K562 (cell line): Measurements from ENCODE around the gene SUMO3. TPM values are rescaled to one million over a fixed set of nuclear protein-coding genes. Genes with fewer than 3 reads are reported as not detected.

ENCODE experiments used
- CCAR2 ChIP-seq: fragments of 200-400 bp; formaldehyde crosslinking; IDR thresholded peaks from 2 replicates; pipeline ENCODE4 v1.6.1; 2017; ENCODE audit warnings: mild to moderate bottlenecking, low read depth, low read length
- CTBP1 ChIP-seq: fragments of 450-650 bp; IDR thresholded peaks from 2 replicates; pipeline ENCODE4 v1.6.1; 2016; ENCODE audit warnings: borderline replicate concordance
- CXXC5 ChIP-seq: fragments of 250-450 bp; sonication (Bioruptor Pico); IDR thresholded peaks from 2 replicates; pipeline ENCODE4 v1.8.0; 2022; ENCODE audit warnings: inconsistent platforms, mild to moderate bottlenecking, moderate library complexity
- DPF2 ChIP-seq: fragments of 450-650 bp; IDR thresholded peaks from 2 replicates; pipeline ENCODE4 v1.6.1; 2016
- EP300 ChIP-seq: IDR thresholded peaks from 2 replicates; pipeline ENCODE4 v1.6.1; 2012; ENCODE audit warnings: low read length, improper control_type of control experiment
- ESRRA ChIP-seq: fragments of 450-650 bp; IDR thresholded peaks from 2 replicates; pipeline ENCODE4 v1.6.1; 2014; ENCODE audit warnings: low read depth, mild to moderate bottlenecking, moderate library complexity, borderline replicate concordance
- ETV1 ChIP-seq: fragments of 450-650 bp; conservative IDR thresholded peaks from 2 replicates; pipeline ENCODE4 v1.6.1; 2016; ENCODE audit warnings: missing genetic modification characterization, control low read depth, low read depth, missing compliant biosample characterization
- FOXA3 ChIP-seq, 2 experiments: fragments of 450-650 bp in 1 of 2; sonication (generic) in 1 of 2; formaldehyde crosslinking; IDR thresholded peaks in 1 of 2; conservative IDR thresholded peaks in 1 of 2; 2 replicates each; pipeline versions ENCODE4 v1.4.0 to v1.8.0; 2020 to 2022; ENCODE audit warnings: mild to moderate bottlenecking in 2 of 2, missing genetic modification reagents in 1 of 2
- KAT7 ChIP-seq: sonication (generic); formaldehyde crosslinking; IDR thresholded peaks from 2 replicates; pipeline ENCODE4 v1.8.0; 2022; ENCODE audit warnings: missing genetic modification reagents, mild to moderate bottlenecking, borderline replicate concordance
- LCOR ChIP-seq: sonication (generic); formaldehyde crosslinking; IDR thresholded peaks from 2 replicates; pipeline ENCODE4 v1.8.0; 2022; ENCODE audit warnings: mild to moderate bottlenecking, missing genetic modification reagents
- MYC ChIP-seq, 2 experiments: fragments of 250-450 bp in 1 of 2; sonication (Bioruptor Pico) in 1 of 2; IDR thresholded peaks; 2 replicates each; pipeline versions ENCODE4 v1.5.1 to v1.6.1; 2012 to 2021; ENCODE audit warnings: low read depth in 2 of 2, borderline replicate concordance in 1 of 2, improper control_type of control experiment in 1 of 2, low read length in 1 of 2, mild to moderate bottlenecking in 1 of 2, moderate library complexity in 1 of 2
- PHF8 ChIP-seq: fragments of 200-600 bp; sonication (generic); IDR thresholded peaks from 2 replicates; pipeline ENCODE4 v1.6.1; 2012; ENCODE audit warnings: mixed run types, mild to moderate bottlenecking, inconsistent platforms, low read length, moderate library complexity, borderline replicate concordance
- POLR2AphosphoS2 ChIP-seq: IDR thresholded peaks from 2 replicates; pipeline ENCODE4 v1.6.1; 2012; ENCODE audit warnings: low read length, improper control_type of control experiment
- RAD51 ChIP-seq: fragments of 450-650 bp; IDR thresholded peaks from 2 replicates; pipeline ENCODE4 v1.7.1; 2016; ENCODE audit warnings: low read depth, mild to moderate bottlenecking, borderline replicate concordance
- RBM39 ChIP-seq: fragments of 200-400 bp; formaldehyde crosslinking; optimal IDR thresholded peaks from 2 replicates; pipeline ENCODE3; 2018; ENCODE audit warnings: low read depth, low read length
- RUNX1 ChIP-seq: sonication (generic); IDR thresholded peaks from 2 replicates; pipeline ENCODE4 v1.6.1; 2016; ENCODE audit warnings: antibody characterized with exemption, low read depth
- SMARCA5 ChIP-seq: fragments of 450-650 bp; IDR thresholded peaks from 2 replicates; pipeline ENCODE4 v1.6.1; 2016
- SNRNP70 ChIP-seq: fragments of 200-400 bp; formaldehyde crosslinking; optimal IDR thresholded peaks from 2 replicates; pipeline ENCODE3; 2017; ENCODE audit warnings: low read depth, low read length
- ZNF431 ChIP-seq: sonication (generic); formaldehyde crosslinking; IDR thresholded peaks from 2 replicates; pipeline ENCODE4 v1.8.0; 2022; ENCODE audit warnings: mild to moderate bottlenecking, missing genetic modification reagents
- polyA plus RNA-seq, 8 experiments: library from polyadenylated mRNA; depleted of rRNA in 4 of 8; stranded (reverse) in 5 of 8; unstranded in 3 of 8; fragments of >200 nt; fragmentation: Nextera tagmentation in 2 of 8; fragmentation: Illumina TruSeq in 1 of 8; extraction: Ambion mirVana in 2 of 8; extraction: Trizol in 1 of 8; gene quantifications; 2 replicates each; pipeline versions ENCODE4 v1.2.1 to v1.2.3, GENCODE V29; 2011 to 2014; ENCODE audit warnings: inconsistent platforms in 1 of 8, missing spikeins in 1 of 8
- total RNA-seq, 7 experiments: library from RNA; depleted of rRNA in 6 of 7; stranded (reverse); fragments of >200 nt in 6 of 7; fragmentation: Illumina TruSeq in 2 of 7; extraction: Trizol in 2 of 7; gene quantifications; 2 replicates each; pipeline versions ENCODE4 v1.2.1 to v1.2.3, GENCODE V29; 2011 to 2021; ENCODE audit warnings: low replicate concordance in 1 of 7
- TF ChIP-seq, protein P1 (sequence below): fragments of 450-650 bp; IDR thresholded peaks from 2 replicates; pipeline ENCODE4 v1.6.1; 2016; ENCODE audit warnings: low read depth, mild to moderate bottlenecking, moderate library complexity
- TF ChIP-seq, protein P2 (sequence below), 2 experiments: fragments of 450-650 bp; conservative IDR thresholded peaks; 2 replicates each; pipeline ENCODE4 v1.6.1; 2017; ENCODE audit warnings: mild to moderate bottlenecking in 2 of 2, moderate library complexity in 2 of 2
- TF ChIP-seq, protein P3 (sequence below): sonication (generic); formaldehyde crosslinking; IDR thresholded peaks from 2 replicates; pipeline ENCODE4 v1.9.0; 2022; ENCODE audit warnings: mild to moderate bottlenecking, missing genetic modification reagents
- TF ChIP-seq, protein P4 (sequence below): sonication (generic); formaldehyde crosslinking; IDR thresholded peaks from 2 replicates; pipeline ENCODE4 v1.5.0; 2020; ENCODE audit warnings: missing genetic modification reagents
- TF ChIP-seq, protein P5 (sequence below): fragments of 450-650 bp; IDR thresholded peaks from 2 replicates; pipeline ENCODE4 v1.6.1; 2016

Gene SUMO3
- total and polyA plus RNA-seq, 9 of the 15 experiments (the other 6 are each of a cell fraction or from before 2014, with no cell fraction given), result 13.9 to 143 (median 113) TPM

DNA sequence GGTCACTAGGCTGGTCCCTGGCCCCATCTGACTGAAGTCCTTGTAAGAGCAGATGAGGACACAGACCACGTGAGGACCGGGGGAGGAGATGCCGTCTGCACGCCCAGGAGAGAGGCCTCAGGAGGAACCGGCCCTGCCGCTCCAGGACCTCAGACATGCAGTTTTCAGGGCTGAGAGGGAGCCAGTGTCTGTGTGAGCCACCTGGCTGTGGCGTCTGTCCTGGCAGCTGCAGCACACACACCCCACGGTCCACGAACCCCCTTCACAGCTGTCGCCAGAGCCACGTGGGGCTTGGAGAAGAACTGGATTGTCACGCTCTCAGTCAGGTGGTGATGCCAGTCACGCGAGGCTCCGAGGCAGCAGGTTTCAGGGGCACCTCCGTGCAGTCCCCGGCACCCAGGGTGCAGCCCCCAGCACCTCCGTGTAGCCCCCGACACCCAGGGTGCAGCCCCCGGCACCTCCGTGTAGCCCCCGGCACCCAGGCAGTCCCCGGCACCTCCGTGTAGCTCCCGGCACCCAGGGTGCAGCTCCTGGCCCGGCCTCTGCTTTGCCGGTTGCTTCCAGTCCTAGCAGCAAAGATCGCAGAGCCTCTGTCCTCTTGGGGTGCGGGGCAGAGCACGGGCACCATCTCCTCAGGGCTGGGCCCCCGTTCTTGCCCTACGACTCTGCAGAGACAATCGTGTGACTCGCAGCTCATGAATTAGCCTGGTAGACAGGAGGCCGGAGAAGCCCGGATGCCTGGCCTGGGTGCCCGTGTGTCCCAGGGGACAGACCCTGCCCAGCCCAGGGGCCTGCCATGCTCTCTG, 19.0 kb upstream of the SUMO3 start (continued):
- peak; percentile 92 for TF ChIP-seq RAD51
- peak; percentile 86 for TF ChIP-seq CTBP1
- TF ChIP-seq RUNX1, result no peak
- TF ChIP-seq ZNF431 (CRISPR knock-in tag), result no peak
- TF ChIP-seq DPF2, result no peak
- TF ChIP-seq MYC (IDR thresholded peaks at IDR 0.05; ENCODE audit: low read depth, low read length), result peak; percentile 65
- TF ChIP-seq MYC (CRISPR knock-in tag; IDR thresholded peaks at IDR 0.05; ENCODE audit: borderline replicate concordance, low read depth), result no peak
- TF ChIP-seq CXXC5 (CRISPR knock-in tag), result peak; percentile 63
- no peak for TF ChIP-seq POLR2AphosphoS2
- TF ChIP-seq, protein P1, sequence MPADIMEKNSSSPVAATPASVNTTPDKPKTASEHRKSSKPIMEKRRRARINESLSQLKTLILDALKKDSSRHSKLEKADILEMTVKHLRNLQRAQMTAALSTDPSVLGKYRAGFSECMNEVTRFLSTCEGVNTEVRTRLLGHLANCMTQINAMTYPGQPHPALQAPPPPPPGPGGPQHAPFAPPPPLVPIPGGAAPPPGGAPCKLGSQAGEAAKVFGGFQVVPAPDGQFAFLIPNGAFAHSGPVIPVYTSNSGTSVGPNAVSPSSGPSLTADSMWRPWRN, result no peak
- TF ChIP-seq RBM39, result no peak
- no peak for TF ChIP-seq SMARCA5
- TF ChIP-seq ESRRA, result peak; percentile 77; the same call in 1 of the 2 replicates
- TF ChIP-seq, protein P2, sequence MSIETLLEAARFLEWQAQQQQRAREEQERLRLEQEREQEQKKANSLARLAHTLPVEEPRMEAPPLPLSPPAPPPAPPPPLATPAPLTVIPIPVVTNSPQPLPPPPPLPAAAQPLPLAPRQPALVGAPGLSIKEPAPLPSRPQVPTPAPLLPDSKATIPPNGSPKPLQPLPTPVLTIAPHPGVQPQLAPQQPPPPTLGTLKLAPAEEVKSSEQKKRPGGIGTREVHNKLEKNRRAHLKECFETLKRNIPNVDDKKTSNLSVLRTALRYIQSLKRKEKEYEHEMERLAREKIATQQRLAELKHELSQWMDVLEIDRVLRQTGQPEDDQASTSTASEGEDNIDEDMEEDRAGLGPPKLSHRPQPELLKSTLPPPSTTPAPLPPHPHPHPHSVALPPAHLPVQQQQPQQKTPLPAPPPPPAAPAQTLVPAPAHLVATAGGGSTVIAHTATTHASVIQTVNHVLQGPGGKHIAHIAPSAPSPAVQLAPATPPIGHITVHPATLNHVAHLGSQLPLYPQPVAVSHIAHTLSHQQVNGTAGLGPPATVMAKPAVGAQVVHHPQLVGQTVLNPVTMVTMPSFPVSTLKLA (conservative IDR thresholded peaks at IDR 0.05), result peak in 1 of 2 experiments; percentile 80; a peak in 3 of 4 replicates
- no peak for TF ChIP-seq LCOR (CRISPR knock-in tag)
- TF ChIP-seq CCAR2, result no peak
- TF ChIP-seq, protein P3, sequence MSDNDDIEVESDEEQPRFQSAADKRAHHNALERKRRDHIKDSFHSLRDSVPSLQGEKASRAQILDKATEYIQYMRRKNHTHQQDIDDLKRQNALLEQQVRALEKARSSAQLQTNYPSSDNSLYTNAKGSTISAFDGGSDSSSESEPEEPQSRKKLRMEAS, result peak; percentile 81
- TF ChIP-seq, protein P4, sequence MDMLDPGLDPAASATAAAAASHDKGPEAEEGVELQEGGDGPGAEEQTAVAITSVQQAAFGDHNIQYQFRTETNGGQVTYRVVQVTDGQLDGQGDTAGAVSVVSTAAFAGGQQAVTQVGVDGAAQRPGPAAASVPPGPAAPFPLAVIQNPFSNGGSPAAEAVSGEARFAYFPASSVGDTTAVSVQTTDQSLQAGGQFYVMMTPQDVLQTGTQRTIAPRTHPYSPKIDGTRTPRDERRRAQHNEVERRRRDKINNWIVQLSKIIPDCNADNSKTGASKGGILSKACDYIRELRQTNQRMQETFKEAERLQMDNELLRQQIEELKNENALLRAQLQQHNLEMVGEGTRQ (CRISPR knock-in tag), result peak; percentile 91
- TF ChIP-seq KAT7 (CRISPR knock-in tag), result no peak
- peak; percentile 18; the same call in 1 of the 2 replicates for TF ChIP-seq PHF8
- peak; percentile 52; the same call in 1 of the 2 replicates for TF ChIP-seq ETV1
- no peak for TF ChIP-seq FOXA3 (CRISPR knock-in tag; conservative IDR thresholded peaks at IDR 0.05 in 1 of 2, IDR thresholded peaks at IDR 0.05 in 1 of 2)
- TF ChIP-seq SNRNP70, result no peak
- TF ChIP-seq, protein P5, sequence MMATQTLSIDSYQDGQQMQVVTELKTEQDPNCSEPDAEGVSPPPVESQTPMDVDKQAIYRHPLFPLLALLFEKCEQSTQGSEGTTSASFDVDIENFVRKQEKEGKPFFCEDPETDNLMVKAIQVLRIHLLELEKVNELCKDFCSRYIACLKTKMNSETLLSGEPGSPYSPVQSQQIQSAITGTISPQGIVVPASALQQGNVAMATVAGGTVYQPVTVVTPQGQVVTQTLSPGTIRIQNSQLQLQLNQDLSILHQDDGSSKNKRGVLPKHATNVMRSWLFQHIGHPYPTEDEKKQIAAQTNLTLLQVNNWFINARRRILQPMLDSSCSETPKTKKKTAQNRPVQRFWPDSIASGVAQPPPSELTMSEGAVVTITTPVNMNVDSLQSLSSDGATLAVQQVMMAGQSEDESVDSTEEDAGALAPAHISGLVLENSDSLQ, result peak; percentile 43; the same call in 1 of the 2 replicates
- 0 out of 2 replicates have a peak, but pooled peaks have one; percentile 19 for TF ChIP-seq EP300
